HTERT RPE-1 (cell line): ENCODE data around the gene MYL7.
"Not testable (repeated sequence)": the region's sequence is repeated elsewhere in the genome, so short reads cannot be mapped to it uniquely, and the experiment has no call there.

Experiments used
- in situ Hi-C: fragments of 300-500 bp; cut with MboI; formaldehyde crosslinking; loops from 4 replicates; pipeline ENCODE4 v1.14.3; 2020; ENCODE audit warnings: low sequenced_read_pairs

Gene MYL7

GRCh38 chr7:44172352-44172751 is 31.2 kb upstream of the MYL7 start:
- in situ Hi-C loops = no loop called here

GRCh38 chr7:44171901-44172300 is 30.8 kb upstream of the MYL7 start:
- in situ Hi-C loops = not testable (repeated sequence)

GRCh38 chr7:44167920-44168319 is 26.8 kb upstream of the MYL7 start:
- in situ Hi-C loops = no loop called here

- in situ Hi-C loops = no loop called here
Observed at GRCh38 chr7:44163591-44163990, 22.5 kb upstream of the MYL7 start.

- in situ Hi-C loops = no loop called here
Observed at GRCh38 chr7:44162785-44163395, 21.8 kb upstream of the MYL7 start.

GRCh38 chr7:44162179-44162578 is 21.0 kb upstream of the MYL7 start:
- in situ Hi-C loops = no loop called here

GRCh38 chr7:44161371-44161770 is 20.2 kb upstream of the MYL7 start:
- in situ Hi-C loops = no loop called here

GRCh38 chr7:44159824-44160630 is 18.9 kb upstream of the MYL7 start:
- in situ Hi-C loops = no loop called here

- in situ Hi-C loops = no loop called here
Observed at GRCh38 chr7:44158873-44159631, 17.9 kb upstream of the MYL7 start.

- in situ Hi-C loops = no loop called here
Observed at GRCh38 chr7:44158096-44158872, 17.2 kb upstream of the MYL7 start.

GRCh38 chr7:44157116-44158080 is 16.3 kb upstream of the MYL7 start:
- in situ Hi-C loops = no loop called here

- in situ Hi-C loops = no loop called here
Observed at GRCh38 chr7:44156453-44157010, 15.4 kb upstream of the MYL7 start.

- in situ Hi-C loops = no loop called here
Observed at GRCh38 chr7:44155191-44156185, 14.4 kb upstream of the MYL7 start.

- in situ Hi-C loops = no loop called here
Observed at GRCh38 chr7:44154703-44155102, 13.6 kb upstream of the MYL7 start.

GRCh38 chr7:44153948-44154335 is 12.8 kb upstream of the MYL7 start:
- in situ Hi-C loops = no loop called here

- in situ Hi-C loops = no loop called here
Observed at GRCh38 chr7:44152971-44153947, 12.1 kb upstream of the MYL7 start.

- in situ Hi-C loops = no loop called here
Observed at GRCh38 chr7:44151956-44152355, 10.8 kb upstream of the MYL7 start.
